DND-41 (cell line): ENCODE data around the gene ITGAE.

Experiments
- ATAC-seq: fragments of 200-7000 bp; cut with Tn5 transposase; 3 replicates; pipeline ENCODE4 v1.9.1; 2021; ENCODE audit warnings: low read depth; ENCODE audit not compliant: insufficient read depth
- DNase-seq: peaks from one replicate; pipeline ENCODE4 v3.0.0-alpha.2; 2020
- H2AFZ ChIP-seq: 2 replicates; pipeline ENCODE4 v1.6.0; 2012; ENCODE audit warnings: low read depth, low read length
- H3K27ac ChIP-seq: 2 replicates; pipeline ENCODE4 v1.5.1; 2012; ENCODE audit warnings: low read length, inconsistent platforms
- H3K27me3 ChIP-seq: fragments of 200-600 bp; sonication (generic); 2 replicates; pipeline ENCODE4 v1.6.0; 2012; ENCODE audit warnings: low read length, mild to moderate bottlenecking, inconsistent platforms; ENCODE audit not compliant: insufficient read depth, poor library complexity
- H3K36me3 ChIP-seq: 2 replicates; pipeline ENCODE4 v1.5.1; 2012; ENCODE audit warnings: low read length, inconsistent platforms; ENCODE audit not compliant: insufficient read depth
- H3K4me1 ChIP-seq: 2 replicates; pipeline ENCODE4 v1.5.1; 2012; ENCODE audit warnings: mild to moderate bottlenecking, low read length; ENCODE audit not compliant: insufficient read depth
- H3K4me2 ChIP-seq: 2 replicates; pipeline ENCODE4 v1.6.0; 2012; ENCODE audit warnings: mild to moderate bottlenecking, moderate library complexity, low read length, inconsistent platforms; ENCODE audit not compliant: insufficient read depth
- H3K4me3 ChIP-seq, 2 experiments: fragments of 200-600 bp in 1 of 2; shearing (Covaris generic) in 1 of 2; 2 replicates each; pipeline ENCODE4 v1.5.1; 2012 to 2016; ENCODE audit warnings: inconsistent platforms in 2 of 2, low read length in 2 of 2, mild to moderate bottlenecking in 2 of 2, low read depth in 1 of 2, moderate library complexity in 1 of 2
- H3K79me2 ChIP-seq: 2 replicates; pipeline ENCODE4 v1.6.0; 2012; ENCODE audit warnings: low read length, inconsistent platforms; ENCODE audit not compliant: insufficient read depth
- H3K9ac ChIP-seq: 2 replicates; pipeline ENCODE4 v1.6.0; 2012; ENCODE audit warnings: low read depth, mild to moderate bottlenecking, inconsistent platforms, low read length, moderate library complexity
- H3K9me3 ChIP-seq: 2 replicates; pipeline ENCODE4 v1.5.1; 2012; ENCODE audit warnings: low read length, moderate library complexity, mild to moderate bottlenecking, inconsistent platforms; ENCODE audit not compliant: insufficient read depth, severe bottlenecking
- H4K20me1 ChIP-seq: 2 replicates; pipeline ENCODE4 v1.6.0; 2012; ENCODE audit warnings: low read length; ENCODE audit not compliant: insufficient read depth
- CTCF ChIP-seq: IDR thresholded peaks from 2 replicates; pipeline ENCODE4 v1.5.1; 2012; ENCODE audit warnings: borderline replicate concordance, low read length, moderate library complexity, mild to moderate bottlenecking; ENCODE audit not compliant: poor library complexity, severe bottlenecking; ENCODE audit errors: extremely low read depth
- EZH2 ChIP-seq: IDR thresholded peaks from 3 replicates; pipeline ENCODE4 v1.6.1; 2012; ENCODE audit warnings: borderline replicate concordance, low read depth, mild to moderate bottlenecking, moderate library complexity, low read length, inconsistent platforms; ENCODE audit not compliant: severe bottlenecking

ITGAE gene

GRCh38 chr17:3755335-3756030 lies 45.5 kb downstream of the ITGAE start:
- no peak overlapping the region for H3K4me3 ChIP-seq
- TF ChIP-seq EZH2 (no peak), CTCF (no peak)
- no peak overlapping the region for H2AFZ ChIP-seq
- H4K20me1 ChIP-seq = no peaks in the 10 kb centered on the region
- H3K27me3 ChIP-seq = no peaks in the 10 kb centered on the region
- no peak for ATAC-seq
- H3K9me3 ChIP-seq = no peaks in the 10 kb centered on the region
- H3K4me1 ChIP-seq = peaks cover 30% of the 10 kb centered on the region
- no peaks in the 10 kb centered on the region for H3K79me2 ChIP-seq
- H3K27ac ChIP-seq = peak overlapping the region; percentile 39; the same call in 1 of the 2 replicates
- DNase-seq = no peak
- no peak overlapping the region for H3K4me2 ChIP-seq
- no peaks in the 10 kb centered on the region for H3K36me3 ChIP-seq
- H3K9ac ChIP-seq = no peak overlapping the region

GRCh38 chr17:3754458-3755334 lies 46.3 kb downstream of the ITGAE start:
- Histone ChIP-seq H3K27me3 (no peaks in the 10 kb centered on the region), H3K4me2 (no peak overlapping the region), H3K4me1 (peaks cover 38% of the 10 kb centered on the region), H3K27ac (no peak overlapping the region), H3K36me3 (no peaks in the 10 kb centered on the region), H3K9me3 (no peaks in the 10 kb centered on the region), H3K79me2 (no peaks in the 10 kb centered on the region), H4K20me1 (no peaks in the 10 kb centered on the region), H3K9ac (no peak overlapping the region), H3K4me3 (no peak overlapping the region), H2AFZ (no peak overlapping the region)
- no peak for ATAC-seq
- no peak for TF ChIP-seq EZH2
- no peak for TF ChIP-seq CTCF
- DNase-seq = no peak

GRCh38 chr17:3754066-3754457 lies 46.9 kb downstream of the ITGAE start:
- Histone ChIP-seq H3K27me3 (no peaks in the 10 kb centered on the region), H3K9me3 (no peaks in the 10 kb centered on the region), H3K4me2 (no peak overlapping the region), H3K4me1 (peaks cover 43% of the 10 kb centered on the region), H3K27ac (peak overlapping the region; percentile 61), H3K79me2 (no peaks in the 10 kb centered on the region), H2AFZ (no peak overlapping the region), H3K9ac (no peak overlapping the region), H3K4me3 (no peak overlapping the region), H3K36me3 (no peaks in the 10 kb centered on the region), H4K20me1 (no peaks in the 10 kb centered on the region)
- no peak for TF ChIP-seq EZH2
- TF ChIP-seq CTCF = no peak
- DNase-seq (no peak), ATAC-seq (no peak)
